RKO (cell line): ENCODE data around the gene SDK1.
"Not testable (repeated sequence)": the region's sequence is repeated elsewhere in the genome, so short reads cannot be mapped to it uniquely, and the experiment has no call there.

Source experiments
- DNase-seq: peaks from one replicate; pipeline ENCODE4 v3.0.0-alpha.2; 2016; ENCODE audit warnings: low spot score

SDK1 gene

GRCh38 chr7:4277936-4278335 lies 976.9 kb downstream of the SDK1 start:
- no peak for DNase-seq

- no peak for DNase-seq
Measured at GRCh38 chr7:4279216-4279615, 978.2 kb downstream of the SDK1 start.

- no peak for DNase-seq
Measured at GRCh38 chr7:4281231-4281993, 980.4 kb downstream of the SDK1 start.

GRCh38 chr7:4282434-4283223 lies 981.6 kb downstream of the SDK1 start:
- DNase-seq = peak; percentile 4

GRCh38 chr7:4286351-4286750 lies 985.3 kb downstream of the SDK1 start:
- peak; percentile 3 for DNase-seq

- no peak for DNase-seq
Measured at GRCh38 chr7:4288791-4289394, 987.8 kb downstream of the SDK1 start.

GRCh38 chr7:4297165-4297917 lies 996.3 kb downstream of the SDK1 start:
- no peak for DNase-seq

- DNase-seq = no peak
Measured at GRCh38 chr7:4297918-4298219, 996.8 kb downstream of the SDK1 start.

GRCh38 chr7:4299431-4299830 lies 998.4 kb downstream of the SDK1 start:
- DNase-seq = no peak

GRCh38 chr7:4302203-4302905 lies 1001.3 kb downstream of the SDK1 start:
- DNase-seq = no peak

GRCh38 chr7:4307316-4308204 lies 1006.5 kb downstream of the SDK1 start:
- DNase-seq = no peak

- DNase-seq = no peak
Measured at GRCh38 chr7:4308205-4308590, 1007.1 kb downstream of the SDK1 start.

GRCh38 chr7:4313911-4314310 lies 1012.9 kb downstream of the SDK1 start:
- DNase-seq = not testable (repeated sequence)

- not testable (repeated sequence) for DNase-seq
Measured at GRCh38 chr7:4314316-4314715, 1013.3 kb downstream of the SDK1 start.
